GM13977 (cell line): ENCODE measurements around the gene PCDHGC3.
"Not testable (repeated sequence)": the region's sequence is repeated elsewhere in the genome, so short reads cannot be mapped to it uniquely, and the experiment has no call there.

Experiments
- DNase-seq: peaks from one replicate; pipeline ENCODE4 v3.0.0; 2012; ENCODE audit warnings: low spot score
- in situ Hi-C: fragments of 300-500 bp; cut with MboI; formaldehyde crosslinking; loops from one replicate; pipeline ENCODE4 v1.12.0; 2022; ENCODE audit warnings: low sequenced_read_pairs, low pct_unique_long_range_greater_than_20kb, mixed read lengths, inconsistent platforms; ENCODE audit not compliant: unreplicated experiment
- TF ChIP-seq, protein P1 (sequence below): IDR thresholded peaks from 2 replicates; pipeline ENCODE4 v1.5.1; 2012; ENCODE audit warnings: mild to moderate bottlenecking, control low read depth; ENCODE audit not compliant: insufficient read depth; ENCODE audit errors: extremely low read depth, missing control alignments

The PCDHGC3 gene

DNA sequence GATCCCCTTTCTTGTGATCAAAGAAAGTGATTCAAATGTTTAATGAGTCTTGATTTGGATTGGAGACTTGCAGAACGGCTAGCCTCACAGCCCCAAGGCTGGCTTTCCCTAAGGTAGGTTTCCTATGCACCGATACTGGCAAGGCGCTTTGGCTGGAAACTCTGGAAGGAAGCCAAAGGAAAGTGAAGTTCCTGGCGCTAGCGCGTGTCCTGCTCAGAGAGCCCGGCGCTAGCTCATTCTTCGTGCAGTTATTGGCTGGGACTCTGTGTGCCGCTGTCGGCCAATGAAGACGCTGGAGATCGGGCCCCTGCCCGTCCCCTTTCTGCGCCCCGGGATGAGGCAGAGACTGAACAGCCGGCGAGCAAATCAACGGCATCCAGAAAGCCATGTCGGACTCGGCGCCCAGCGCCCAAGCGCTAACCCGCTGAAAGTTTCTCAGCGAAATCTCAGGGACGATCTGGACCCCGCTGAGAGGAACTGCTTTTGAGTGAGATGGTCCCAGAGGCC lies at the start of gene PCDHGC3:
TSS of gene PCDHGC3 (plus strand) at position 342 of the 507 bp plus-strand sequence. CDS start at position 493, 151 bp downstream.
- in situ Hi-C loops = no loop called here
- TF ChIP-seq, protein P1, sequence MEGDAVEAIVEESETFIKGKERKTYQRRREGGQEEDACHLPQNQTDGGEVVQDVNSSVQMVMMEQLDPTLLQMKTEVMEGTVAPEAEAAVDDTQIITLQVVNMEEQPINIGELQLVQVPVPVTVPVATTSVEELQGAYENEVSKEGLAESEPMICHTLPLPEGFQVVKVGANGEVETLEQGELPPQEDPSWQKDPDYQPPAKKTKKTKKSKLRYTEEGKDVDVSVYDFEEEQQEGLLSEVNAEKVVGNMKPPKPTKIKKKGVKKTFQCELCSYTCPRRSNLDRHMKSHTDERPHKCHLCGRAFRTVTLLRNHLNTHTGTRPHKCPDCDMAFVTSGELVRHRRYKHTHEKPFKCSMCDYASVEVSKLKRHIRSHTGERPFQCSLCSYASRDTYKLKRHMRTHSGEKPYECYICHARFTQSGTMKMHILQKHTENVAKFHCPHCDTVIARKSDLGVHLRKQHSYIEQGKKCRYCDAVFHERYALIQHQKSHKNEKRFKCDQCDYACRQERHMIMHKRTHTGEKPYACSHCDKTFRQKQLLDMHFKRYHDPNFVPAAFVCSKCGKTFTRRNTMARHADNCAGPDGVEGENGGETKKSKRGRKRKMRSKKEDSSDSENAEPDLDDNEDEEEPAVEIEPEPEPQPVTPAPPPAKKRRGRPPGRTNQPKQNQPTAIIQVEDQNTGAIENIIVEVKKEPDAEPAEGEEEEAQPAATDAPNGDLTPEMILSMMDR = peak; percentile 80
- peak; percentile 84 for DNase-seq

- no peak for DNase-seq
- TF ChIP-seq, protein P1 = no peak
- in situ Hi-C loops = no loop called here
Measured at GRCh38 chr5:141427783-141428426, 47.9 kb upstream of the PCDHGC3 start.

GRCh38 chr5:141430332-141431113 lies 45.2 kb upstream of the PCDHGC3 start, which contains the start of gene PCDHGA12:
Gene PCDHGA12 (plus strand): TSS chr5:141430507. CDS start chr5:141430760, 253 bp downstream.
- peak; percentile 85 for DNase-seq
- TF ChIP-seq, protein P1 = peak; percentile 61
- in situ Hi-C loops = no loop called here

GRCh38 chr5:141431286-141431685 lies 44.5 kb upstream of the PCDHGC3 start:
- in situ Hi-C loops = no loop called here
- DNase-seq = peak; percentile 61
- TF ChIP-seq, protein P1 = no peak

GRCh38 chr5:141432308-141432707 lies 43.5 kb upstream of the PCDHGC3 start:
- DNase-seq, in situ Hi-C loops: not testable (repeated sequence)

DNA sequence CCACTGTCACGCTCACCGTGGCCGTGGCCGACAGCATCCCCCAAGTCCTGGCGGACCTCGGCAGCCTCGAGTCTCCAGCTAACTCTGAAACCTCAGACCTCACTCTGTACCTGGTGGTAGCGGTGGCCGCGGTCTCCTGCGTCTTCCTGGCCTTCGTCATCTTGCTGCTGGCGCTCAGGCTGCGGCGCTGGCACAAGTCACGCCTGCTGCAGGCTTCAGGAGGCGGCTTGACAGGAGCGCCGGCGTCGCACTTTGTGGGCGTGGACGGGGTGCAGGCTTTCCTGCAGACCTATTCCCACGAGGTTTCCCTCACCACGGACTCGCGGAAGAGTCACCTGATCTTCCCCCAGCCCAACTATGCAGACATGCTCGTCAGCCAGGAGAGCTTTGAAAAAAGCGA lies 43.0 kb upstream of the PCDHGC3 start:
- in situ Hi-C loops, DNase-seq: not testable (repeated sequence)

DNA sequence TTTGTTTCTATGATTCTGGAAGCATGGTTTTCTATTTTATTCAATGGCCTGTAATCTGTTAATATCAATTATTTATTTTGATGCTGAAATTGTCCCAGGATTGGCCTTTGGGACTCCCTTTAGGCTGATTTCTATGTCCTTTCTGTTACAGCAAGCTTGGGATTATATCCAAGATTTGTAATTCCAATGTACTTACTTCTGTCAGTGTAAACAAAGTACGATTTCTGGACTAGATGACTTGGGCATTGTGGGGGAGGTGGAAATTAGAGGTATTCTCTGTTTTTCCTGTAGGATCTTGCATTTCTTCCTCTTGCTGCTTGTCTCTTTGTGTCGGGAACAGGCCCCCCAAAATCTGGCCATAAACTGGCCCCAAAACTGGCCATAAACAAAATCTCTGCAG lies 41.8 kb upstream of the PCDHGC3 start:
- TF ChIP-seq, protein P1 = no peak
- in situ Hi-C loops = no loop called here
- DNase-seq = no peak
